HepG2 (cell line): ENCODE data around the gene PLEKHG5. TPM values are rescaled to one million over a fixed set of nuclear protein-coding genes. Genes with fewer than 3 reads are reported as not detected.
A peak's percentile ranks its signal among the peaks of the same experiment; 100 is the strongest.
"Not testable (repeated sequence)": the region's sequence is repeated elsewhere in the genome, so short reads cannot be mapped to it uniquely, and the experiment has no call there.

Experiments used
- ATAC-seq: fragments of 200-7000 bp; cut with Tn5 transposase; 3 replicates; pipeline ENCODE4 v1.9.1; 2020; ENCODE audit warnings: mild to moderate bottlenecking, moderate library complexity
- BruUV-seq: library from RNA; stranded (reverse); fragments of 400-500 nt; replicated peaks from 2 replicates; lab custom pipeline; 2021; lab: Mats Ljungman, UMichigan
- CTCF ChIA-PET: fragments of 300-600 bp; formaldehyde crosslinking; extraction: SDS; loops from one replicate; lab custom pipeline; 2021; ENCODE audit warnings: low total read pairs, inconsistent platforms, low intra/inter-chr PET ratio; lab: Yijun Ruan, JAX
- POLR2A ChIA-PET: fragments of 350-600 bp; sonication (Branson Sonifier 250); formaldehyde crosslinking; loops from one replicate; lab custom pipeline; 2020; ENCODE audit warnings: antibody characterized with exemption, inconsistent platforms; lab: Yijun Ruan, JAX
- DNase-seq: peaks from one replicate; pipeline ENCODE4 v3.0.0-alpha.2; 2015; ENCODE audit warnings: low spot score
- FAIRE-seq: peaks from 3 replicates; lab custom pipeline; 2011; peaks lifted over from hg19 to GRCh38; lab: Jason Lieb, UNC
- H2AFZ ChIP-seq: one replicate; pipeline ENCODE4 v1.6.1; 2011; ENCODE audit warnings: low read length, inconsistent platforms
- H3K27ac ChIP-seq: fragments of 300-600 bp; 3 replicates; pipeline ENCODE4 v1.8.0; 2011; ENCODE audit warnings: mixed run types, mild to moderate bottlenecking, mixed read lengths, low read length, inconsistent platforms; ENCODE audit not compliant: insufficient read depth; ENCODE audit errors: extremely low read length
- H3K27me3 ChIP-seq, 2 experiments: fragments of 200-600 bp in 1 of 2; 2 replicates in 1 of 2; 3 replicates in 1 of 2; pipeline versions ENCODE4 v1.6.0 to v1.8.0; 2011; ENCODE audit warnings: low read length in 2 of 2, mild to moderate bottlenecking in 2 of 2, moderate library complexity in 2 of 2, inconsistent platforms in 1 of 2; ENCODE audit not compliant: insufficient read depth in 2 of 2, control insufficient read depth in 1 of 2
- H3K36me3 ChIP-seq, 2 experiments: fragments of 200-600 bp in 1 of 2; replicated peaks in 1 of 2; 2 replicates in 1 of 2; 3 replicates in 1 of 2; pipeline versions ENCODE4 v1.5.1 to v1.8.0; 2011; ENCODE audit warnings: low read length in 2 of 2, inconsistent platforms in 1 of 2; ENCODE audit not compliant: insufficient read depth in 2 of 2, control insufficient read depth in 1 of 2
- H3K4me1 ChIP-seq: 2 replicates; pipeline ENCODE4 v1.5.1; 2012; ENCODE audit warnings: low read length, inconsistent platforms; ENCODE audit not compliant: insufficient read depth
- H3K4me2 ChIP-seq: 2 replicates; pipeline ENCODE4 v1.6.0; 2011; ENCODE audit warnings: low read depth, low read length, inconsistent platforms
- H3K4me3 ChIP-seq, 3 experiments: fragments of 200-600 bp in 1 of 3; sonication (generic), shearing (Covaris generic) in 1 of 3; replicated peaks in 1 of 3; 2 replicates each; pipeline ENCODE4 v1.5.1; 2011 to 2016; ENCODE audit warnings: low read length in 3 of 3, inconsistent platforms in 2 of 3, low read depth in 2 of 3, mild to moderate bottlenecking in 2 of 3, control low read depth in 1 of 3, mixed read lengths in 1 of 3; ENCODE audit not compliant: insufficient read depth in 1 of 3
- H3K79me2 ChIP-seq: one replicate; pipeline ENCODE4 v1.6.1; 2011; ENCODE audit warnings: low read length, inconsistent platforms; ENCODE audit not compliant: insufficient read depth
- H3K9ac ChIP-seq: 2 replicates; pipeline ENCODE4 v1.6.0; 2011; ENCODE audit warnings: mild to moderate bottlenecking, low read depth, low read length, inconsistent platforms; ENCODE audit not compliant: insufficient read depth
- H3K9me3 ChIP-seq: 2 replicates; pipeline ENCODE4 v1.5.1; 2012; ENCODE audit warnings: mild to moderate bottlenecking, low read length
- H4K20me1 ChIP-seq: 2 replicates; pipeline ENCODE4 v1.6.0; 2011; ENCODE audit warnings: inconsistent platforms, mild to moderate bottlenecking, low read length, moderate library complexity; ENCODE audit not compliant: insufficient read depth
- AGO2 ChIP-seq: fragments of 200-400 bp; formaldehyde crosslinking; optimal IDR thresholded peaks from 2 replicates; pipeline ENCODE3; 2017; ENCODE audit warnings: mild to moderate bottlenecking, low read depth, low read length, moderate library complexity
- RBFOX2 ChIP-seq: fragments of 200-400 bp; formaldehyde crosslinking; IDR thresholded peaks from 2 replicates; pipeline ENCODE4 v1.6.1; 2017; ENCODE audit warnings: low read depth, mild to moderate bottlenecking, low read length
- WGBS: methylation state at CpG from one replicate; pipeline ENCODE4 v1.1.6; 2017; ENCODE audit warnings: low lambda C conversion rate; 5-methylcytosine and 5-hydroxymethylcytosine counted together
- in situ Hi-C: cut with HindIII; loops from 2 replicates; pipeline ENCODE4 v1.10.0; 2017; ENCODE audit warnings: low pct_unique_long_range_greater_than_20kb; ENCODE audit not compliant: extremely low pct_ligation_motif_present
- intact Hi-C: fragments of 100-400 bp; cut with micrococcal nuclease; formaldehyde crosslinking; loops from one replicate; pipeline ENCODE4 v1.10.0; 2022; ENCODE audit not compliant: unreplicated experiment
- polyA plus RNA-seq, 8 experiments: library from polyadenylated mRNA; depleted of rRNA in 3 of 8; stranded (reverse) in 7 of 8; unstranded in 1 of 8; fragments of >200 nt; fragmentation: Illumina TruSeq in 4 of 8; extraction: Trizol in 4 of 8; gene quantifications; 2 replicates each; pipeline versions ENCODE4 v1.2.1 to v1.2.3, GENCODE V29; 2011 to 2016; ENCODE audit warnings: low read depth in 4 of 8, missing spikeins in 1 of 8, mixed read lengths in 1 of 8; ENCODE audit not compliant: insufficient read depth in 1 of 8
- total RNA-seq, 5 experiments: library from RNA; depleted of rRNA; stranded (reverse); fragments of >200 nt; fragmentation: Illumina TruSeq; extraction: Trizol; gene quantifications; 2 replicates each; pipeline ENCODE4 v1.2.3, GENCODE V29; 2016; ENCODE audit warnings: low read depth in 1 of 5
- TF ChIP-seq, protein P1 (sequence below): sonication (generic); formaldehyde crosslinking; IDR thresholded peaks from 2 replicates; pipeline ENCODE4 v1.5.1; 2020; ENCODE audit warnings: mild to moderate bottlenecking, missing genetic modification reagents, borderline replicate concordance
- TF ChIP-seq, protein P2 (sequence below): sonication (generic); formaldehyde crosslinking; IDR thresholded peaks from 2 replicates; pipeline ENCODE4 v1.5.1; 2020; ENCODE audit warnings: mild to moderate bottlenecking, missing genetic modification reagents, moderate library complexity
- TF ChIP-seq, protein P3 (sequence below): sonication (generic); formaldehyde crosslinking; IDR thresholded peaks from 2 replicates; pipeline ENCODE4 v1.4.0; 2020; ENCODE audit warnings: missing genetic modification reagents

Gene PLEKHG5
- total and polyA plus RNA-seq, 2 of the 13 experiments (the other 11 are each of a cell fraction or from before 2014, with no cell fraction given), result 1.9 to 3.5 TPM

DNA sequence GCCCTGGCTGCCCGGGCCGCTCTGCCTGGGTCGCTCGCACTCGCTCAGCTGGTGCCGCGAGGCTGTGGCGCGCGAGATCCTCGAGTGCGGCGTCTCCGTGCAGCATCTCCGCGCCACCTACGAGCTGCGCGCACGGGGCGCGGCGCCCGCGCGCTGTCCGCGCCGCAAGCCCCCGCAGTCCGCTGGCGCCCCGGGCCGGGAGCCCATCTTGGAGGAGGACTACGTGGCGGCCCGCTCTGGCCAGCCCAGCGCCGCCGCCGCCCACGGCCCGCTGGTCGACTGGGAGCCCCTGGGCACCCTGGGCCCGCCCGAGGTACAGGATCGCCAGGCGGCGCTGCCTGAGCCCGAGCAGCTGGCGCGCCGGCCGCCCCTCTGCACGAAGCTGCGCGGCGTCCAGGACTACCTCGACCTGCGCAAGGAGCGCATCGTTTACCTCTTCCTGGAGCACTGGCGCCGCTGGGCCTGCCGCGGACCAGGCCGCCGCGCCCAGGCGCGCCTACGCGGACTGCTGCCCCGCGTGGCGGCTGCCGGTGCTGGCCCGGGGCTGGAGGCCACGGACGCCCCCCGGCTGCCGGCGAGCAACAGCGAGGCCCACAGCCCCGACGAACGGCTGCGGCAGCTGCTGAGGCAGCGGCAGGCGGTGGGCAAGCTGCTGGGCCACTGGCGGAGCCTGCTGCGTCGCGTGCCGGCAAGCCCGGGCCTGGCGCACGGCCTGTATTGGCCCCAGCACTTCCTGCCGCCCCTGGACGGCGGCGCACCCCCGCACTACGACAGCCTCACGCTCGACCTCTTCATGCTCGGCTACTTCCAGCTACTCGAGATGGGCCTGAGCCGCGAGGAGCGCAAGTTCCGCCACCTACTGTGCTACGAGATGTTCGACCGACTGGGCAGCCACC, 36.4 kb downstream of the PLEKHG5 start (continued):
- TF ChIP-seq, protein P1, sequence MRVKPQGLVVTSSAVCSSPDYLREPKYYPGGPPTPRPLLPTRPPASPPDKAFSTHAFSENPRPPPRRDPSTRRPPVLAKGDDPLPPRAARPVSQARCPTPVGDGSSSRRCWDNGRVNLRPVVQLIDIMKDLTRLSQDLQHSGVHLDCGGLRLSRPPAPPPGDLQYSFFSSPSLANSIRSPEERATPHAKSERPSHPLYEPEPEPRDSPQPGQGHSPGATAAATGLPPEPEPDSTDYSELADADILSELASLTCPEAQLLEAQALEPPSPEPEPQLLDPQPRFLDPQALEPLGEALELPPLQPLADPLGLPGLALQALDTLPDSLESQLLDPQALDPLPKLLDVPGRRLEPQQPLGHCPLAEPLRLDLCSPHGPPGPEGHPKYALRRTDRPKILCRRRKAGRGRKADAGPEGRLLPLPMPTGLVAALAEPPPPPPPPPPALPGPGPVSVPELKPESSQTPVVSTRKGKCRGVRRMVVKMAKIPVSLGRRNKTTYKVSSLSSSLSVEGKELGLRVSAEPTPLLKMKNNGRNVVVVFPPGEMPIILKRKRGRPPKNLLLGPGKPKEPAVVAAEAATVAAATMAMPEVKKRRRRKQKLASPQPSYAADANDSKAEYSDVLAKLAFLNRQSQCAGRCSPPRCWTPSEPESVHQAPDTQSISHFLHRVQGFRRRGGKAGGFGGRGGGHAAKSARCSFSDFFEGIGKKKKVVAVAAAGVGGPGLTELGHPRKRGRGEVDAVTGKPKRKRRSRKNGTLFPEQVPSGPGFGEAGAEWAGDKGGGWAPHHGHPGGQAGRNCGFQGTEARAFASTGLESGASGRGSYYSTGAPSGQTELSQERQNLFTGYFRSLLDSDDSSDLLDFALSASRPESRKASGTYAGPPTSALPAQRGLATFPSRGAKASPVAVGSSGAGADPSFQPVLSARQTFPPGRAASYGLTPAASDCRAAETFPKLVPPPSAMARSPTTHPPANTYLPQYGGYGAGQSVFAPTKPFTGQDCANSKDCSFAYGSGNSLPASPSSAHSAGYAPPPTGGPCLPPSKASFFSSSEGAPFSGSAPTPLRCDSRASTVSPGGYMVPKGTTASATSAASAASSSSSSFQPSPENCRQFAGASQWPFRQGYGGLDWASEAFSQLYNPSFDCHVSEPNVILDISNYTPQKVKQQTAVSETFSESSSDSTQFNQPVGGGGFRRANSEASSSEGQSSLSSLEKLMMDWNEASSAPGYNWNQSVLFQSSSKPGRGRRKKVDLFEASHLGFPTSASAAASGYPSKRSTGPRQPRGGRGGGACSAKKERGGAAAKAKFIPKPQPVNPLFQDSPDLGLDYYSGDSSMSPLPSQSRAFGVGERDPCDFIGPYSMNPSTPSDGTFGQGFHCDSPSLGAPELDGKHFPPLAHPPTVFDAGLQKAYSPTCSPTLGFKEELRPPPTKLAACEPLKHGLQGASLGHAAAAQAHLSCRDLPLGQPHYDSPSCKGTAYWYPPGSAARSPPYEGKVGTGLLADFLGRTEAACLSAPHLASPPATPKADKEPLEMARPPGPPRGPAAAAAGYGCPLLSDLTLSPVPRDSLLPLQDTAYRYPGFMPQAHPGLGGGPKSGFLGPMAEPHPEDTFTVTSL, result no peak

DNA sequence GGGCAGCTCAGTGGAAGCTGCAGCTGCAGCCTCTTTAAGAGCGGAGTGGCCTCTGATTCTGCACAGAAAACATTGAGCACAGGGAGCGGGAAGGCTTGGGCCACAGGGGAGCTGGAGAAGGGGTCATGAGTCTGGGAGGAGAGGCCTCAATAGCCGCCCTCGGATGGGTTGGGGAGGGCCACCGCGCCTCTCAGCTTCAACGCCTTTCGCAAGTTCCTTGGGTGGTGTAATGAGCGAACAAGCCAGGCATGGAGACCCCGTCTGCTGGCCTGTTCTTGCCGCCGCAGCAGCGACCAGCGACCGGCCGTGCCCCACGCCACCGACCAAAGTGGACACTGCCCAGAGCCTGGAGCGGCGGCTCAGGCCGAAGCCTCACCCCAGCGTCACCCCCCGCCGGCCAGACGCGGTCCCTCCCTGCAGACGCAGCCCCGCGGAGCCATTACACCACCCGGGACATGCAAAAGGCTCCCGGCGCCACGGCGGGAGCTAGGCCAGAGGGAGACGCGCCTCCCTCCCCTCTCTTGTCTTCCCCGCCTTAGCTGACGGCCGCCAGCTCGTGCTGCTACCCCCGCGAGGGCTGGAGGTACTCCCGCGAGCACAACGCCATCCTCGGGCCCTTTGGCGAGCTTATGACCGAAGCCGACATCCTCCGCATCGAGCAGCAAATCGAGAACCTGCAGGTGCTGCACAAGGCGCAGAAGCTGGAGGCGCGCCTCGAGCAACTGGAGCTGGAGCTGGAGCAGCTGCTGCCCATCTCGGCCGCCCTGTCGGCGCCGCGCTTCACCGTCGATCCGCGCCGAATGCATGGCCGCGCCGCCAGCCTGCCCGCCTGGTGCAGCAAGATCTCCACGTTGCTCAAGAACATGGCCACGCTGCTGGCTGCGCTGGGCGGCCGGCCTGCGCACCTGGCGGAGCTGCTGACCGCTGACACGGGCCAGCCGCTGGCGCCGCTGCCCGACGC, 37.3 kb downstream of the PLEKHG5 start:
- H3K4me2 ChIP-seq, CTCF ChIA-PET, H3K4me3 ChIP-seq, H2AFZ ChIP-seq, H3K27ac ChIP-seq, FAIRE-seq, H3K9ac ChIP-seq, intact Hi-C loops, H3K27me3 ChIP-seq, H3K9me3 ChIP-seq, in situ Hi-C loops, DNase-seq, ATAC-seq, BruUV-seq: not testable (repeated sequence)
- H3K4me1 ChIP-seq, result peaks cover 37% of the 10 kb centered on the region
- peaks cover 11 to 13% of the 10 kb centered on the region in 2 experiments; a peak in 3 of 5 replicates for H3K36me3 ChIP-seq
- POLR2A ChIA-PET, result interaction anchor here (0.9 kb wide), 1 partner anchor 9 kb away, joined by 3 read pairs; no protein-coding TSS in a partner anchor
- peaks cover 17% of the 10 kb centered on the region; the same call in 1 of the 2 replicates for H4K20me1 ChIP-seq
- WGBS, result 98% methylated on average over 35 of the region's 85 CpGs
- peaks cover 21% of the 10 kb centered on the region for H3K79me2 ChIP-seq
- TF ChIP-seq, protein P2, sequence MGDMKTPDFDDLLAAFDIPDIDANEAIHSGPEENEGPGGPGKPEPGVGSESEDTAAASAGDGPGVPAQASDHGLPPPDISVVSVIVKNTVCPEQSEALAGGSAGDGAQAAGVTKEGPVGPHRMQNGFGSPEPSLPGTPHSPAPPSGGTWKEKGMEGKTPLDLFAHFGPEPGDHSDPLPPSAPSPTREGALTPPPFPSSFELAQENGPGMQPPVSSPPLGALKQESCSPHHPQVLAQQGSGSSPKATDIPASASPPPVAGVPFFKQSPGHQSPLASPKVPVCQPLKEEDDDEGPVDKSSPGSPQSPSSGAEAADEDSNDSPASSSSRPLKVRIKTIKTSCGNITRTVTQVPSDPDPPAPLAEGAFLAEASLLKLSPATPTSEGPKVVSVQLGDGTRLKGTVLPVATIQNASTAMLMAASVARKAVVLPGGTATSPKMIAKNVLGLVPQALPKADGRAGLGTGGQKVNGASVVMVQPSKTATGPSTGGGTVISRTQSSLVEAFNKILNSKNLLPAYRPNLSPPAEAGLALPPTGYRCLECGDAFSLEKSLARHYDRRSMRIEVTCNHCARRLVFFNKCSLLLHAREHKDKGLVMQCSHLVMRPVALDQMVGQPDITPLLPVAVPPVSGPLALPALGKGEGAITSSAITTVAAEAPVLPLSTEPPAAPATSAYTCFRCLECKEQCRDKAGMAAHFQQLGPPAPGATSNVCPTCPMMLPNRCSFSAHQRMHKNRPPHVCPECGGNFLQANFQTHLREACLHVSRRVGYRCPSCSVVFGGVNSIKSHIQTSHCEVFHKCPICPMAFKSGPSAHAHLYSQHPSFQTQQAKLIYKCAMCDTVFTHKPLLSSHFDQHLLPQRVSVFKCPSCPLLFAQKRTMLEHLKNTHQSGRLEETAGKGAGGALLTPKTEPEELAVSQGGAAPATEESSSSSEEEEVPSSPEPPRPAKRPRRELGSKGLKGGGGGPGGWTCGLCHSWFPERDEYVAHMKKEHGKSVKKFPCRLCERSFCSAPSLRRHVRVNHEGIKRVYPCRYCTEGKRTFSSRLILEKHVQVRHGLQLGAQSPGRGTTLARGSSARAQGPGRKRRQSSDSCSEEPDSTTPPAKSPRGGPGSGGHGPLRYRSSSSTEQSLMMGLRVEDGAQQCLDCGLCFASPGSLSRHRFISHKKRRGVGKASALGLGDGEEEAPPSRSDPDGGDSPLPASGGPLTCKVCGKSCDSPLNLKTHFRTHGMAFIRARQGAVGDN (CRISPR knock-in tag), result peak; percentile 27; the same call in 1 of the 2 replicates
- TF ChIP-seq RBFOX2 (peak; percentile 79), AGO2 (peak; percentile 34)
- TF ChIP-seq, protein P3, sequence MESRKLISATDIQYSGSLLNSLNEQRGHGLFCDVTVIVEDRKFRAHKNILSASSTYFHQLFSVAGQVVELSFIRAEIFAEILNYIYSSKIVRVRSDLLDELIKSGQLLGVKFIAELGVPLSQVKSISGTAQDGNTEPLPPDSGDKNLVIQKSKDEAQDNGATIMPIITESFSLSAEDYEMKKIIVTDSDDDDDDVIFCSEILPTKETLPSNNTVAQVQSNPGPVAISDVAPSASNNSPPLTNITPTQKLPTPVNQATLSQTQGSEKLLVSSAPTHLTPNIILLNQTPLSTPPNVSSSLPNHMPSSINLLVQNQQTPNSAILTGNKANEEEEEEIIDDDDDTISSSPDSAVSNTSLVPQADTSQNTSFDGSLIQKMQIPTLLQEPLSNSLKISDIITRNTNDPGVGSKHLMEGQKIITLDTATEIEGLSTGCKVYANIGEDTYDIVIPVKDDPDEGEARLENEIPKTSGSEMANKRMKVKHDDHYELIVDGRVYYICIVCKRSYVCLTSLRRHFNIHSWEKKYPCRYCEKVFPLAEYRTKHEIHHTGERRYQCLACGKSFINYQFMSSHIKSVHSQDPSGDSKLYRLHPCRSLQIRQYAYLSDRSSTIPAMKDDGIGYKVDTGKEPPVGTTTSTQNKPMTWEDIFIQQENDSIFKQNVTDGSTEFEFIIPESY (CRISPR knock-in tag), result 0 out of 2 replicates have a peak, but pooled peaks have one; percentile 18
